HepG2 (cell line): Measurements from ENCODE around the gene THRSP.

Experiments
- EZH2 ChIP-seq: conservative IDR thresholded peaks from 2 replicates; pipeline ENCODE4 v1.6.1; 2012; ENCODE audit warnings: mild to moderate bottlenecking, low read depth, low read length, moderate library complexity
- IRX3 ChIP-seq: sonication (generic); formaldehyde crosslinking; IDR thresholded peaks from 2 replicates; pipeline ENCODE4 v1.8.1; 2023; ENCODE audit warnings: mild to moderate bottlenecking, low read depth, missing genetic modification reagents, borderline replicate concordance
- NR2F1 ChIP-seq, 2 experiments: fragments of 450-650 bp in 1 of 2; formaldehyde crosslinking in 1 of 2; IDR thresholded peaks; 2 replicates each; pipeline versions ENCODE4 v1.5.0 to v1.6.1; 2016 to 2020; ENCODE audit warnings: mild to moderate bottlenecking in 1 of 2, missing compliant biosample characterization in 1 of 2, missing genetic modification reagents in 1 of 2, moderate library complexity in 1 of 2
- ZNF326 ChIP-seq: sonication (generic); formaldehyde crosslinking; IDR thresholded peaks from 2 replicates; pipeline ENCODE4 v1.4.0; 2020; ENCODE audit warnings: missing genetic modification reagents, borderline replicate concordance
- TF ChIP-seq, protein P1 (sequence below): sonication (generic); formaldehyde crosslinking; IDR thresholded peaks from 2 replicates; pipeline ENCODE4 v1.8.1; 2023; ENCODE audit warnings: mild to moderate bottlenecking, missing genetic modification reagents, borderline replicate concordance

DNA sequence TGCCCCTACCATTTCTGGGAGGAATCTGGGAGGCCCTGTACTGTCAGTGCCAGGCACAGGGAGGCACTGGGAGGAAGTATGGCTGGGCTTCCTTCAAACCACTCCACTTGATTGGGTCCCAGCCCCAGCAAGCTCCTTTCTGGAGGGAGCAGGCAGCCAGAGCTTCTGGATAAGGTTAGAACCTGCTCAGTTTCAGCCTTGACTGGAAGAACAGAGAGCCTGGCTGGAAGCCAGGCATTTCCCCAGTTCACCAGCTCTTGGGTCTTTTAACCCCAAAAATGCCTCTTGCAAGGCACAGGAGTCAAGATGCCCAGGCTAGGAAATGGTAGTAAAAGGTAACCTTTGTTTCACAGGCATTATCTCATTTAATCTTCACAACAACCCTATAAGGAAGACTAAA, 31.6 kb upstream of the THRSP start:
- TF ChIP-seq NR2F1 (CRISPR knock-in tag; IDR thresholded peaks at IDR 0.05): no peak
- TF ChIP-seq EZH2: no peak
- TF ChIP-seq, protein P1, sequence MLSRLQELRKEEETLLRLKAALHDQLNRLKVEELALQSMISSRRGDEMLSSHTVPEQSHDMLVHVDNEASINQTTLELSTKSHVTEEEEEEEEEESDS (CRISPR knock-in tag): no peak
- TF ChIP-seq IRX3 (CRISPR knock-in tag): no peak
- no peak for TF ChIP-seq ZNF326 (CRISPR knock-in tag)
